GM15510 (cell line): Measurements from ENCODE around the gene ZNF79.

Experiments
- POLR2A ChIP-seq: IDR thresholded peaks from 3 replicates; pipeline ENCODE4 v1.6.1; 2011; ENCODE audit warnings: borderline replicate concordance; ENCODE audit not compliant: insufficient read length; ENCODE audit errors: extremely low read depth

ZNF79 gene

GRCh38 chr9:127485995-127486394 lies 61.8 kb downstream of the ZNF79 start:
- no peak for TF ChIP-seq POLR2A

GRCh38 chr9:127488946-127489345 lies 64.8 kb downstream of the ZNF79 start:
- TF ChIP-seq POLR2A = no peak

- TF ChIP-seq POLR2A = no peak
Observed at GRCh38 chr9:127489471-127490115, 65.4 kb downstream of the ZNF79 start.

GRCh38 chr9:127490535-127491230 lies 66.5 kb downstream of the ZNF79 start:
- TF ChIP-seq POLR2A = no peak

GRCh38 chr9:127491516-127491915 lies 67.3 kb downstream of the ZNF79 start:
- TF ChIP-seq POLR2A = no peak

GRCh38 chr9:127492616-127493015 lies 68.4 kb downstream of the ZNF79 start:
- no peak for TF ChIP-seq POLR2A

- no peak for TF ChIP-seq POLR2A
Observed at GRCh38 chr9:127493592-127494303, 69.6 kb downstream of the ZNF79 start.

- TF ChIP-seq POLR2A = no peak
Observed at GRCh38 chr9:127494304-127494702, 70.1 kb downstream of the ZNF79 start.
